GM19328 (cell line): ENCODE results near the gene VPS9D1.
"Not testable (repeated sequence)": the region's sequence is repeated elsewhere in the genome, so short reads cannot be mapped to it uniquely, and the experiment has no call there.

Experiments used
- ATAC-seq: cut with Tn5 transposase; IDR thresholded peaks from one replicate; pipeline ENCODE4 v1.9.1; 2021; ENCODE audit warnings: mild to moderate bottlenecking, moderate library complexity; ENCODE audit not compliant: unreplicated experiment

Gene VPS9D1

DNA sequence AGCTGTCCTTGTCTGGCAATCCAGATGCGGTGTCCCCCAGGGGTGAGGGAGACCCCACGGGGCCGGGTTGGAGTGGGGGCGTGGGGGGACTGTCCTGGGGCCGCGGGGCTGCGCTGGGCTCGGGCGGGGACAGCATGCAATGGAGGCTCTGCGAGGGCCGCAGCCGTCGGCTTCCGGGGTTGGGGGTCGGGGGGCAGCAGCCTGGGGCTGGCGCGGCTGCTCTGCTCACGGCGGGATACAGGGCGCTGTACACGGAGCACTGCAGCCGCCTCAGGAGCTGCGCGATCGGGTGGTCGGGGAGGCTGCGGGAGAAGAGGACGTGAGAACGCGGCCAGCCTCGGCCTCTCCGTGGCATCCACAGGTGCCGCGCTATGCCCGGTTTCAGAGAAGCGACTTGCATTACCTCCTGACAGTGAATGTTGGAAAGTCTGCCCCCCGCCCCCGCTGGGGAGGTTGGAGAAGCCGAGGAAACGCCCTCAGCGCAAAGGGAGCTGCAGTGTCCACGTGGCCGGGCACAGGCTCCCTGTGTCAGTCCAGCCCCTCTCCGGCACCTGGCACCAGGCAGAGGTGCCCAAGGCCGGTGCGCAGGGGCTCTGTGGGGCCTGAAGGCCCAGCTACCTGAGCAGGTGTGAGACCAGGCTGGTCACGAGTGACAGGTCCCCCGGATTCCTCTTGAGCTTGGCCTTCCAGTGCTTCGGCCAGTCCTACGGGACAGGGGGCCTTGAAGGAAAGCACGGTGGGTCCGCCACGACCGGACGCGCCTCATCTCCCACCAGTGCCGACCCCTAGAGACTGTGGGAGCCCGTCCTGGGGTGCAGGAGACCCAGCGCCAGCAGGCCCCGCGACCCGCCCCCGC, 9.8 kb downstream of the VPS9D1 start:
- ATAC-seq, result no peak

DNA sequence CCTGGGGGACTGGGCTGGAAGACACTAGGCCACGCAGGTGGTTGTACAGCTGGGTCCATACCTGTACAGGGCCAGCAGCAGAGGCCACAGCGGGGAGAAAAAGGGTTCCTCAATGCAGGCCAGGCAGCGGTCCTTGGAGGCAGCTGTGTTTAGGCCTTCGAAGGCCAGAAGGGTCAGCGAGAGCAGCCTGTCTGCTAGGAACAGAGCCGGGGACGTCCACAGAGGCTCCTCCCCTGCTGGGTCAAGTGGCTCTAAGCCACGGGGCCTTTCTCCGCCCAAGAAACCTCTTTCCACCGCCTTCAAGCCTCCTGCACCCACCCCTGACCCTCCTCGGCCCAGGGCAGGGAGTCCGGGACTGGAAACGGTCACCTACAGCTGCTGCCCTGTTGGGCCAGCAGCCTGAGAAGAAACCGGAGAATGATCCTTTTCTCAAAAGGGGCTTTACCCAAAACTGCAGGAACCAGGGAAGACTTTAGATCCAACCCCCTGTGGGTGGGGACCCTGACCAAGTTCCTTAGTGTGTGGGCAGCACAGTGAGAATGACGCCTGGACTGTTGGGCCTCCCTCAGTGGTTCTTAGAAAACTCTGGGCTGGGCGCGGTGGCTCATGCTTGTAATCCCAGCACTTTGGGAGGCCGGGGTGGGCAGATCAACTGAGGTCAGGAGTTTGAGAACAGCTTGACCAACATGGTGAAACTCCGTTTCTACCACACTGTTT, 10.8 kb downstream of the VPS9D1 start:
- ATAC-seq, result no peak

GRCh38 chr16:89709166-89709565, 11.5 kb downstream of the VPS9D1 start:
- no peak for ATAC-seq

GRCh38 chr16:89708481-89708931, 12.2 kb downstream of the VPS9D1 start:
- no peak for ATAC-seq

- no peak for ATAC-seq
These were observed 13.0 kb downstream of the VPS9D1 start for GRCh38 chr16:89707695-89708094.

DNA sequence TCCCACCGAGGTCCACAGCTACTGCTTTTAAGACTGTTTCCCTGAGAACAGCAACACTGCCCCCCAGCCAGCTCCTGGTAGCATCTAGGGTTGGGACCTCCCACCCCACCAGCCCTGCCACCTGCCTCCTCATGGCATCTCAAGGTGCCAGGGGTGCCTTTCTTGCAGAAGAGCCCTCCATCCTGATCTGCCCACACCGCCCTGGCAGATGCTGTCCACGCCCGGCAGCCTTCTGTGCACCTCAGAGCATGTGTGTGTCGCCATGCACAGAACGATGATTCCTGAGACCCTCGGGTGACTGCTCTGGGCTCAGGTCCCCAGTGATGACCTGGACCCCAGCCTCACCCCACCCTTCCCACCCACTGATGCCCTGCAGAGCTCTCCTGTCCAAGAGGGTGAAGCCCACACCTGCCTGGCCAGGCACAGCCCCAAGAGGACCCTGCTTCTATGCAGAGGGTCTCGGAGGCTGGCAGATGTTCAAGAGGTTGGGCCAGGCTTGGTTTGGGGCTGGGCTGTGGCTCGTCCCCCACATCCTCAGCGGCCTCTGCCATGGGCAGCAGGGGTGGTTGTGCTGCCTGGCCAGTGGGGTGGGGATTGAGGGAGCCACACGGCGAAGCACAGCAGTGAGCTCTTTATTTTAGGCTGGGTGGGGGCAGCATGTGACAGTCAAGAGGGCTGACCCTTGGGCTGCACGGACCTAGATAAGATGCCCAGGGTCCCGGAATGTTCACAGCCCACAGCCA, 14.0 kb downstream of the VPS9D1 start:
- ATAC-seq, result no peak

DNA sequence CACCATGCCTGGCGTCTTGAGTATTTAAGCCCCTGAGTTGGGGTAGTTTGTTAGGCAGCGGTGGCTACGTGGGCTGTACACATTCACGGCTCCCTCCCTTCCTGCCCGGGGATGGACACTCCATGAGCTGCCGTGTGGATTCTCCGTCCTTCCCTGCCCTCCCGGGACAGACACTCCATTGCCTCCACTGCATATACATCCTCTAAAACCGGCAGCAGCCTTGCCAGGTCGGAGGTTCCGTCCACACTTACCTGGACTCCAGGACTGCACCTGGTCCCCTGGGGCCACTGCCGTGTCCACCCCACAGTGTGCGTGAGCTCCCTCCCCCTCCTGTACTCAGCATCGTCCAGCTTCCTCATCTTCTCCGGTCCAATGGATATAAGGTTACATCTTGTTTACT, 15.7 kb downstream of the VPS9D1 start:
- ATAC-seq, result no peak

GRCh38 chr16:89704281-89704680, 16.4 kb downstream of the VPS9D1 start:
- no peak for ATAC-seq

- peak; percentile 73 for ATAC-seq
These were observed 19.0 kb downstream of the VPS9D1 start, which contains the start of gene SPATA2L for GRCh38 chr16:89701425-89702406. SPATA2L (minus strand) TSS chr16:89701705; CDS start chr16:89701232, 473 bp downstream.

GRCh38 chr16:89700649-89701424, 19.9 kb downstream of the VPS9D1 start:
- ATAC-seq, result no peak

- peak; percentile 35 for ATAC-seq
These were observed 20.5 kb downstream of the VPS9D1 start for GRCh38 chr16:89700100-89700648.

DNA sequence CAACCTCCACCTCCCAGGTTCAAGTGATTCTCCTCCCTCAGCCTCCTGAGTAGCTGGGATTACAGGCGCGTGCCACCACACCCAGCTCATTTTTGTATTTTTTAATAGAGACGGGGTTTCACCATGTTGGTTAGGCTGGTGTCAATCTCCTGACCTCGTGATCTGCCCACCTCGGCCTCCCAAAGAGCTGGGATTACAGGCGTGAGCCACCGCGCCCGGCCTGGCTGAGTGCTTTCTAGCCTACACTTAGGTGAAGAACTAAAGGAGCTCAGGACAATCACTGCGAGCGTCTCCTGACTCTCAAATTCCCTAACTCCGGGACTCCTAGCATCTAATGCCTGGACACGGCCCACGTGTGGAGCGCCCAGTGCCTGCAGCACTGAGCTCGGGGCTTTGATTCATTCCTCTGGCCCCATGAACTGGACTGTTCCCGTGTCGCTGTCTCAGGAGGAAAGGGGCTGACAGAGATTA, 21.0 kb downstream of the VPS9D1 start:
- not testable (repeated sequence) for ATAC-seq

- not testable (repeated sequence) for ATAC-seq
These were observed 22.0 kb downstream of the VPS9D1 start for GRCh38 chr16:89698717-89699116.

GRCh38 chr16:89697616-89698331, 22.9 kb downstream of the VPS9D1 start:
- ATAC-seq, result no peak

- no peak for ATAC-seq
These were observed 23.5 kb downstream of the VPS9D1 start for GRCh38 chr16:89697161-89697615.

- no peak for ATAC-seq
These were observed 24.0 kb downstream of the VPS9D1 start for GRCh38 chr16:89696670-89697128.

DNA sequence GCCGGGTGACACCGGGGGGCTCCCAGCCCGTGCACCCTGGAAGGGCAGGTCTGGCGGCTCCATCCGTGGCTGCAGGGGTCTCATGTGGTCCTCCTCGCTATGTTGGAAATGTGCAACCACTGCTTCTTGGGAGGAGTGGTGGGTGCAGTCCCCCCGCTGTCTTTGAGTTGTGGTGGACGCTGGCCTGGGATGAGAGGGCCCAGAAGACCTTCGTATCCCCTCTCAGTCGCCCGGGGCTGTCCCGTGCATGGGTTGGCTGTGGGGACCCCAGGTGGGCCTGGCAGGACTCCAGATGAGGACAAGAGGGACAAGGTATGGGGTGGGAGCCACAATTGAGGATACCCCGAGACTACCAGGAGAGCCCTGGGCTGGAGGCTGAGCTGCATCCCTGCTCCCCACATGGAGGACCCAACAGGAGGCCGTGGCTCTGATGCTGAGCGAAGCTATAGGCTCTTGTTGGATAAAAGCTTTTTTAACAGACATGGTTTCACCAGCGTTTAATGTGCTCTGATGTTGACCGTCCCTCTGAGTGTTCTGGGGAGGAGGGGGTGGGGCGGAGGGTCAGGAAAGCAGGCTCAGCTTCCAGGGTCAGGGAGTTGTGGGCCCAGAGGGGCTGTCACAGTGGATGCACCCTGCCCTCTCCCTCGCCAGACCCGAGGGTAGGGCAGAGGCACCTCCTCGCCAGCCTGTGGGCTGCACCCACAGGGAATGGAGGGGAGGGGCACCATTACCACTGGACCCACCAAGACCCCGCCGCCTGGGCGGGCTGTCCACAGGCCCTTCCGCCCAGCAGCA, 24.6 kb downstream of the VPS9D1 start:
- ATAC-seq, result no peak
